Measurements from ENCODE around the gene GPR4. TPM values are rescaled to one million over a fixed set of nuclear protein-coding genes. Genes with fewer than 3 reads are reported as not detected.
"Not testable (repeated sequence)": the region's sequence is repeated elsewhere in the genome, so short reads cannot be mapped to it uniquely, and the experiment has no call there.

The GPR4 gene
- total RNA-seq, 4 donors from 2014 or later: 3.6 to 9.4 (median 5.6) TPM

GRCh38 chr19:45623984-45624383 lies 22.0 kb upstream of the GPR4 start:
- Histone ChIP-seq H3K4me1 (no peaks in the 10 kb centered on the region), H3K27me3 (no peaks in the 10 kb centered on the region), H3K9me3 (no peaks in the 10 kb centered on the region), H3K27ac (no peak overlapping the region), H3K36me3 (peaks cover 8 to 28% of the 10 kb centered on the region in 2 donors), H3K4me3 (replicated peaks in 1 of 3) (no peak overlapping the region)
- TF ChIP-seq POLR2A (IDR thresholded peaks at IDR 0.05) (no peak), CTCF (IDR thresholded peaks at IDR 0.05) (no peak)
- 93 to 98% methylated on average over 1 of the region's 1 CpG for WGBS, 2 donors
- intact Hi-C loops (cut with DNase I): no loop called here
- no peak for DNase-seq

- 85 to 88% methylated on average over 6 of the region's 6 CpGs for WGBS, 2 donors
- intact Hi-C loops (cut with DNase I): no loop called here
- Histone ChIP-seq H3K36me3 (peaks cover 10 to 26% of the 10 kb centered on the region in 2 donors), H3K9me3 (no peaks in the 10 kb centered on the region), H3K27me3 (no peaks in the 10 kb centered on the region), H3K4me1 (no peaks in the 10 kb centered on the region), H3K27ac (no peak overlapping the region), H3K4me3 (replicated peaks in 1 of 3) (no peak overlapping the region)
- no peak for DNase-seq
- TF ChIP-seq POLR2A (IDR thresholded peaks at IDR 0.05) (no peak), CTCF (IDR thresholded peaks at IDR 0.05) (no peak)
Measured at GRCh38 chr19:45621976-45622503, 20.0 kb upstream of the GPR4 start.

GRCh38 chr19:45621389-45621788 lies 19.4 kb upstream of the GPR4 start:
- TF ChIP-seq POLR2A (IDR thresholded peaks at IDR 0.05): no peak
- no peak for TF ChIP-seq CTCF (IDR thresholded peaks at IDR 0.05)
- Histone ChIP-seq H3K4me1 (no peaks in the 10 kb centered on the region), H3K27me3 (no peaks in the 10 kb centered on the region), H3K9me3 (no peaks in the 10 kb centered on the region), H3K27ac (no peak overlapping the region), H3K4me3 (replicated peaks in 1 of 3) (no peak overlapping the region), H3K36me3 (peaks cover 10 to 26% of the 10 kb centered on the region in 2 donors)
- 89 to 96% methylated on average over 17 of the region's 17 CpGs for WGBS, 2 donors
- no peak for DNase-seq
- intact Hi-C loops (cut with DNase I): no loop called here

- TF ChIP-seq CTCF (IDR thresholded peaks at IDR 0.05) (no peak), POLR2A (IDR thresholded peaks at IDR 0.05) (no peak)
- peaks cover 28 to 46% of the 10 kb centered on the region in 2 donors for H3K36me3 ChIP-seq
Measured at GRCh38 chr19:45616704-45617017, 14.6 kb upstream of the GPR4 start.

GRCh38 chr19:45615795-45616703 lies 14.0 kb upstream of the GPR4 start:
- Histone ChIP-seq H3K27ac (no peak overlapping the region), H3K9me3 (no peaks in the 10 kb centered on the region), H3K4me1 (no peaks in the 10 kb centered on the region), H3K27me3 (no peaks in the 10 kb centered on the region), H3K4me3 (replicated peaks in 1 of 3) (no peak overlapping the region), H3K36me3 (peaks cover 29 to 43% of the 10 kb centered on the region in 2 donors)
- DNase-seq: peak; percentile 49 to 56
- WGBS, 2 donors: 47 to 53% methylated on average over 31 to 37 of the region's 37 CpGs
- intact Hi-C loops (cut with DNase I): no loop called here
- no peak for TF ChIP-seq POLR2A (IDR thresholded peaks at IDR 0.05)

More at GRCh38 chr19:45616704-45617017, 14.6 kb upstream of the GPR4 start:
- H3K4me1 ChIP-seq: no peaks in the 10 kb centered on the region
- no peak for DNase-seq
- no peaks in the 10 kb centered on the region for H3K27me3 ChIP-seq
- H3K27ac ChIP-seq: no peak overlapping the region
- no peak overlapping the region for H3K4me3 ChIP-seq (replicated peaks in 1 of 3)
- WGBS, 2 donors: 85 to 89% methylated on average over 7 to 10 of the region's 10 CpGs
- intact Hi-C loops (cut with DNase I): no loop called here
- no peaks in the 10 kb centered on the region for H3K9me3 ChIP-seq

GRCh38 chr19:45615056-45615455 lies 13.0 kb upstream of the GPR4 start:
- peaks cover 34 to 36% of the 10 kb centered on the region in 2 donors for H3K36me3 ChIP-seq
- H3K4me3 ChIP-seq (replicated peaks in 1 of 3); H3K27me3 ChIP-seq; H3K4me1 ChIP-seq; H3K27ac ChIP-seq; intact Hi-C loops (cut with DNase I); H3K9me3 ChIP-seq; DNase-seq: not testable (repeated sequence)
- WGBS, 2 donors: 90 to 96% methylated on average over 9 of the region's 9 CpGs

Measured in thyroid gland (tissue), 4 donors.